ENCODE data around the gene GLIS1.

DNA sequence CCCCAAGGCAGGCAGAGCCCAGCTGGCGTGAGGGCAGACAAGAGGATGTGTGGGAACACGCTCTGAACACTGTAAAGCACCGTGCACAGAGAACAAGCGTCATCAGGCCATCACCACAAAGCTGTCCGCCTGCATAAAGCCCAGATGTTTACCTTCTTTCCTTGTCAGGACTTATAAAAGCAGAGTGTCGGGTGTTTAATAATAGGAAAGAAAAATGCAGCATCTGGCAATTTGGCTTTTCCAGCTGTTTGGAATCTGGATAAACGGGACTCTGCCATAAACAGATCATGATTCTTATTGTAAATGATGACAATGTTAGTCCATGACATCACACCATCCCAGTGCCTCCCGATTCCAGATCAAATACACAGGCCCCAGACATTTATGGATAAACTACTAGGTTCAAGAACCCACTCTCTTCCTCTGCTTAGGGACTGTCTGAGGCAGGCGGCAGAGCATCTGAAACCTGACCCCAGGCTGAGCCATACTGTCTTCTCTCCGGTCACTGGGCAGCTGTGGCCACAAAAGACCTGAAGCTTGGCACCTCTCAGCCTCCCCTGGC lies 4.2 kb downstream of the GLIS1 start:
- TF ChIP-seq, protein P1, sequence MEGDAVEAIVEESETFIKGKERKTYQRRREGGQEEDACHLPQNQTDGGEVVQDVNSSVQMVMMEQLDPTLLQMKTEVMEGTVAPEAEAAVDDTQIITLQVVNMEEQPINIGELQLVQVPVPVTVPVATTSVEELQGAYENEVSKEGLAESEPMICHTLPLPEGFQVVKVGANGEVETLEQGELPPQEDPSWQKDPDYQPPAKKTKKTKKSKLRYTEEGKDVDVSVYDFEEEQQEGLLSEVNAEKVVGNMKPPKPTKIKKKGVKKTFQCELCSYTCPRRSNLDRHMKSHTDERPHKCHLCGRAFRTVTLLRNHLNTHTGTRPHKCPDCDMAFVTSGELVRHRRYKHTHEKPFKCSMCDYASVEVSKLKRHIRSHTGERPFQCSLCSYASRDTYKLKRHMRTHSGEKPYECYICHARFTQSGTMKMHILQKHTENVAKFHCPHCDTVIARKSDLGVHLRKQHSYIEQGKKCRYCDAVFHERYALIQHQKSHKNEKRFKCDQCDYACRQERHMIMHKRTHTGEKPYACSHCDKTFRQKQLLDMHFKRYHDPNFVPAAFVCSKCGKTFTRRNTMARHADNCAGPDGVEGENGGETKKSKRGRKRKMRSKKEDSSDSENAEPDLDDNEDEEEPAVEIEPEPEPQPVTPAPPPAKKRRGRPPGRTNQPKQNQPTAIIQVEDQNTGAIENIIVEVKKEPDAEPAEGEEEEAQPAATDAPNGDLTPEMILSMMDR (IDR thresholded peaks at IDR 0.05; ENCODE audit: control extremely low read depth in 1 of 3, insufficient read depth in 1 of 3, low read depth in 1 of 3, low read length in 3 of 3): no peak
- TF ChIP-seq TEAD4 (IDR thresholded peaks at IDR 0.05; ENCODE audit: low read depth, low read length) (no peak), RAD21 (IDR thresholded peaks at IDR 0.05 in 1 of 2, conservative IDR thresholded peaks at IDR 0.05 in 1 of 2; ENCODE audit: low read depth in 2 of 2, low read length in 2 of 2) (no peak), KDM4A (IDR thresholded peaks at IDR 0.05; ENCODE audit: low read depth, low read length, severe bottlenecking) (no peak), RFX5 (IDR thresholded peaks at IDR 0.05; ENCODE audit: borderline replicate concordance, low read depth, low read length) (no peak)

Measured in H1 (cell line).